Measurements from ENCODE around the gene PCDHB15.

Gene PCDHB15

GRCh38 chr5:141298376-141298775 lies 53.2 kb downstream of the PCDHB15 start:
- Histone ChIP-seq H3K4me1 (ENCODE audit: insufficient read depth, low read length) (no peaks in the 10 kb centered on the region), H3K9ac (ENCODE audit: low read depth, low read length) (no peak overlapping the region), H3K36me3 (ENCODE audit: insufficient read depth, low read length) (no peaks in the 10 kb centered on the region), H3K9me3 (ENCODE audit: control insufficient read depth, insufficient read depth, low read length) (0 out of 2 replicates have a peak, but pooled peaks cover 2% of the 10 kb centered on the region)

All from ES-I3 (cell line).